Neural cell (in vitro differentiated cells): ENCODE results near the gene CPXM1. TPM values are rescaled to one million over a fixed set of nuclear protein-coding genes. Genes with fewer than 3 reads are reported as not detected.

Experiments used
- H2AFZ ChIP-seq: fragments of 200-600, 300-800 bp; sonication (generic), shearing (Covaris generic); 2 replicates; pipeline ENCODE4 v1.6.0; 2014; ENCODE audit warnings: low read depth, mild to moderate bottlenecking, antibody characterized with exemption, low read length, moderate library complexity
- H3F3A ChIP-seq: fragments of 200-600 bp; shearing (Covaris generic); 2 replicates; pipeline ENCODE4 v1.6.1; 2016; ENCODE audit warnings: mild to moderate bottlenecking, moderate library complexity, mixed read lengths, antibody characterized with exemption, low read length; ENCODE audit not compliant: insufficient read depth, poor library complexity, severe bottlenecking
- H3K27ac ChIP-seq: fragments of 200-600, 300-800 bp; sonication (generic), shearing (Covaris generic); 2 replicates; pipeline ENCODE4 v1.5.1; 2014; ENCODE audit warnings: mild to moderate bottlenecking, low read length, moderate library complexity
- H3K27me3 ChIP-seq: fragments of 300-800, 200-600 bp; sonication (generic), shearing (Covaris generic); 2 replicates; pipeline ENCODE4 v1.6.0; 2014; ENCODE audit warnings: mild to moderate bottlenecking, low read depth, low read length, moderate library complexity; ENCODE audit not compliant: insufficient read depth
- H3K36me3 ChIP-seq: fragments of 300-800, 200-600 bp; sonication (generic), shearing (Covaris generic); 2 replicates; pipeline ENCODE4 v1.5.1; 2014; ENCODE audit warnings: mild to moderate bottlenecking, antibody characterized with exemption, low read length, moderate library complexity; ENCODE audit not compliant: insufficient read depth
- H3K4me2 ChIP-seq: fragments of 300-800, 200-600 bp; sonication (generic), shearing (Covaris generic); 2 replicates; pipeline ENCODE4 v1.6.0; 2014; ENCODE audit warnings: mild to moderate bottlenecking, low read length
- H3K4me3 ChIP-seq: fragments of 300-800, 200-600 bp; sonication (generic), shearing (Covaris generic); 2 replicates; pipeline ENCODE4 v1.5.1; 2014; ENCODE audit warnings: mild to moderate bottlenecking, low read length, moderate library complexity
- H3K79me2 ChIP-seq: fragments of 200-600 bp; shearing (Covaris generic); replicated peaks from 2 replicates; pipeline ENCODE4 v1.6.0; 2014; ENCODE audit warnings: mild to moderate bottlenecking, low read length, moderate library complexity; ENCODE audit not compliant: insufficient read depth
- H3K9ac ChIP-seq: fragments of 300-800, 200-600 bp; sonication (generic), shearing (Covaris generic); 2 replicates; pipeline ENCODE4 v1.6.1; 2016; ENCODE audit warnings: mild to moderate bottlenecking, low read length, mixed read lengths
- H3K9me2 ChIP-seq: fragments of 200-600 bp; shearing (Covaris generic); 2 replicates; pipeline ENCODE4 v1.6.1; 2016; ENCODE audit warnings: mild to moderate bottlenecking, low read length, mixed read lengths; ENCODE audit not compliant: insufficient read depth
- H3K9me3 ChIP-seq: fragments of 200-600, 300-800 bp; sonication (generic), shearing (Covaris generic); 2 replicates; pipeline ENCODE4 v1.6.1; 2016; ENCODE audit warnings: mild to moderate bottlenecking, mixed run types, low read length, moderate library complexity, mixed read lengths
- H4K20me1 ChIP-seq: fragments of 200-600 bp; shearing (Covaris generic); 2 replicates; pipeline ENCODE4 v1.6.1; 2016; ENCODE audit warnings: mild to moderate bottlenecking, mixed run types; ENCODE audit not compliant: insufficient read depth
- EP300 ChIP-seq: fragments of 450-650 bp; conservative IDR thresholded peaks from 2 replicates; pipeline ENCODE4 v1.6.1; 2014; ENCODE audit warnings: antibody characterized with exemption, mild to moderate bottlenecking, moderate library complexity; ENCODE audit not compliant: poor library complexity, severe bottlenecking
- EZH2 ChIP-seq: fragments of 200-600, 300-800 bp; shearing (Covaris generic), sonication (generic); IDR thresholded peaks from 2 replicates; pipeline ENCODE4 v1.6.1; 2014; ENCODE audit warnings: antibody characterized with exemption, low read length, borderline replicate concordance, mild to moderate bottlenecking; ENCODE audit not compliant: insufficient read depth, poor library complexity, severe bottlenecking
- MXI1 ChIP-seq: fragments of 450-650 bp; conservative IDR thresholded peaks from 2 replicates; pipeline ENCODE4 v1.6.1; 2014; ENCODE audit warnings: antibody characterized with exemption, mild to moderate bottlenecking; ENCODE audit not compliant: poor library complexity, severe bottlenecking
- POLR2AphosphoS5 ChIP-seq: IDR thresholded peaks from 2 replicates; pipeline ENCODE4 v1.6.1; 2012
- RAD21 ChIP-seq: fragments of 450-650 bp; conservative IDR thresholded peaks from 2 replicates; pipeline ENCODE4 v1.6.1; 2014; ENCODE audit warnings: antibody characterized with exemption, mild to moderate bottlenecking, moderate library complexity
- SMC3 ChIP-seq: fragments of 450-650 bp; conservative IDR thresholded peaks from 2 replicates; pipeline ENCODE4 v1.6.1; 2014; ENCODE audit warnings: antibody characterized with exemption, mild to moderate bottlenecking, moderate library complexity; ENCODE audit not compliant: poor library complexity
- TAF1 ChIP-seq: IDR thresholded peaks from 2 replicates; pipeline ENCODE4 v1.6.1; 2012; ENCODE audit warnings: low read depth
- polyA plus RNA-seq: library from polyadenylated mRNA; depleted of rRNA; stranded (reverse); fragments of >200 nt; gene quantifications from 2 replicates; pipeline ENCODE4 v1.2.3, GENCODE V29; 2014
- TF ChIP-seq, protein P1 (sequence below): IDR thresholded peaks from 2 replicates; pipeline ENCODE4 v1.6.1; 2012; ENCODE audit warnings: borderline replicate concordance
- TF ChIP-seq, protein P2 (sequence below): fragments of 450-650 bp; IDR thresholded peaks from 2 replicates; pipeline ENCODE4 v1.5.1; 2014; ENCODE audit warnings: antibody characterized with exemption, mild to moderate bottlenecking, moderate library complexity; ENCODE audit not compliant: poor library complexity, severe bottlenecking

Gene CPXM1
- polyA plus RNA-seq, 1 donor from 2014 or later = 44.0 TPM

DNA sequence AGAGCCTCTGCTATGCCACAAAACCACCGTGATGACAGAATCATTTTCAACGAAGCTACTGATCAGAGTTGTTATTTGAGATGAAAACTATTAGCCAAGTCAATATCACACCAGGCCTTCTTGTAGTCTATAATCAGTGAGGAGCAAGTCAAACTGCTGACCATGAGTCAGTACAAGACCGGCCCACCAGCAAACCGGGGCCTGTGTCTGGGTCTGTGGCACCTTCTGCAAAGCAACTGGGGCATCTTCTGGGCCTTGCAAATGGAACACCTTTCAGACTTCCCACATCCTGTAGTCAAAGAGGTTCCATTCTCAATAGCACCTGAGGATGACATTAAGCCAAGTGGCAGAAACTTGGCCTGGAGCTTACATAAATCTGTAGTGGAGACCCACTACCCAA is 38.5 kb downstream of the CPXM1 start:
- no peaks in the 10 kb centered on the region for H4K20me1 ChIP-seq
- H2AFZ ChIP-seq = no peak overlapping the region
- no peaks in the 10 kb centered on the region for H3K36me3 ChIP-seq
- no peaks in the 10 kb centered on the region for H3F3A ChIP-seq
- H3K27ac ChIP-seq = no peak overlapping the region
- no peak overlapping the region for H3K9ac ChIP-seq
- H3K79me2 ChIP-seq = no peaks in the 10 kb centered on the region
- H3K27me3 ChIP-seq = no peaks in the 10 kb centered on the region
- H3K4me3 ChIP-seq = no peak overlapping the region
- no peak overlapping the region for H3K4me2 ChIP-seq
- TF ChIP-seq EZH2 = no peak
- TF ChIP-seq, protein P1, sequence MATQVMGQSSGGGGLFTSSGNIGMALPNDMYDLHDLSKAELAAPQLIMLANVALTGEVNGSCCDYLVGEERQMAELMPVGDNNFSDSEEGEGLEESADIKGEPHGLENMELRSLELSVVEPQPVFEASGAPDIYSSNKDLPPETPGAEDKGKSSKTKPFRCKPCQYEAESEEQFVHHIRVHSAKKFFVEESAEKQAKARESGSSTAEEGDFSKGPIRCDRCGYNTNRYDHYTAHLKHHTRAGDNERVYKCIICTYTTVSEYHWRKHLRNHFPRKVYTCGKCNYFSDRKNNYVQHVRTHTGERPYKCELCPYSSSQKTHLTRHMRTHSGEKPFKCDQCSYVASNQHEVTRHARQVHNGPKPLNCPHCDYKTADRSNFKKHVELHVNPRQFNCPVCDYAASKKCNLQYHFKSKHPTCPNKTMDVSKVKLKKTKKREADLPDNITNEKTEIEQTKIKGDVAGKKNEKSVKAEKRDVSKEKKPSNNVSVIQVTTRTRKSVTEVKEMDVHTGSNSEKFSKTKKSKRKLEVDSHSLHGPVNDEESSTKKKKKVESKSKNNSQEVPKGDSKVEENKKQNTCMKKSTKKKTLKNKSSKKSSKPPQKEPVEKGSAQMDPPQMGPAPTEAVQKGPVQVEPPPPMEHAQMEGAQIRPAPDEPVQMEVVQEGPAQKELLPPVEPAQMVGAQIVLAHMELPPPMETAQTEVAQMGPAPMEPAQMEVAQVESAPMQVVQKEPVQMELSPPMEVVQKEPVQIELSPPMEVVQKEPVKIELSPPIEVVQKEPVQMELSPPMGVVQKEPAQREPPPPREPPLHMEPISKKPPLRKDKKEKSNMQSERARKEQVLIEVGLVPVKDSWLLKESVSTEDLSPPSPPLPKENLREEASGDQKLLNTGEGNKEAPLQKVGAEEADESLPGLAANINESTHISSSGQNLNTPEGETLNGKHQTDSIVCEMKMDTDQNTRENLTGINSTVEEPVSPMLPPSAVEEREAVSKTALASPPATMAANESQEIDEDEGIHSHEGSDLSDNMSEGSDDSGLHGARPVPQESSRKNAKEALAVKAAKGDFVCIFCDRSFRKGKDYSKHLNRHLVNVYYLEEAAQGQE = no peak
- TF ChIP-seq POLR2AphosphoS5 = no peak
- no peak for TF ChIP-seq TAF1
- TF ChIP-seq, protein P2, sequence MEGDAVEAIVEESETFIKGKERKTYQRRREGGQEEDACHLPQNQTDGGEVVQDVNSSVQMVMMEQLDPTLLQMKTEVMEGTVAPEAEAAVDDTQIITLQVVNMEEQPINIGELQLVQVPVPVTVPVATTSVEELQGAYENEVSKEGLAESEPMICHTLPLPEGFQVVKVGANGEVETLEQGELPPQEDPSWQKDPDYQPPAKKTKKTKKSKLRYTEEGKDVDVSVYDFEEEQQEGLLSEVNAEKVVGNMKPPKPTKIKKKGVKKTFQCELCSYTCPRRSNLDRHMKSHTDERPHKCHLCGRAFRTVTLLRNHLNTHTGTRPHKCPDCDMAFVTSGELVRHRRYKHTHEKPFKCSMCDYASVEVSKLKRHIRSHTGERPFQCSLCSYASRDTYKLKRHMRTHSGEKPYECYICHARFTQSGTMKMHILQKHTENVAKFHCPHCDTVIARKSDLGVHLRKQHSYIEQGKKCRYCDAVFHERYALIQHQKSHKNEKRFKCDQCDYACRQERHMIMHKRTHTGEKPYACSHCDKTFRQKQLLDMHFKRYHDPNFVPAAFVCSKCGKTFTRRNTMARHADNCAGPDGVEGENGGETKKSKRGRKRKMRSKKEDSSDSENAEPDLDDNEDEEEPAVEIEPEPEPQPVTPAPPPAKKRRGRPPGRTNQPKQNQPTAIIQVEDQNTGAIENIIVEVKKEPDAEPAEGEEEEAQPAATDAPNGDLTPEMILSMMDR = no peak
- TF ChIP-seq MXI1 = no peak
- TF ChIP-seq SMC3 = no peak
- H3K9me3 ChIP-seq = no peaks in the 10 kb centered on the region
- no peaks in the 10 kb centered on the region for H3K9me2 ChIP-seq

DNA sequence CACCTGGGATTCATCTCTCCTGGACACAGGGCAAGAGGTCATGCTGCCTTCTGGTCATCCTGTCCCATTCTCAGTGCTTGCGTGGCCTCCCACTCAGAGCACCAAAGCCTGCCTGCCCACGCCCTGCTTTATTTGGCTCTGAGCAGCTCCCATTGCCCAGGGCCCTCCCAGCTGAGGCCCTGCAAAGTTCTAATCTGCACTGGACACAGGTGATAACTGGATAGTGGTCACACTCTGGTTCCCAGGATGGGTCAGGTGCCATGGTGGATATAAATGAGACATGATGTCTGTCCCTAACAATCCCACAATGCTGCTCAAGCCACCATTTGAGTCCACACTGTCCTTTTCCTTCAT is 39.5 kb downstream of the CPXM1 start:
- H3K4me3 ChIP-seq = no peak overlapping the region
- no peaks in the 10 kb centered on the region for H3K36me3 ChIP-seq
- no peaks in the 10 kb centered on the region for H3K9me3 ChIP-seq
- H3K9me2 ChIP-seq = no peaks in the 10 kb centered on the region
- H4K20me1 ChIP-seq = no peaks in the 10 kb centered on the region
- no peaks in the 10 kb centered on the region for H3K79me2 ChIP-seq
- H3F3A ChIP-seq = no peaks in the 10 kb centered on the region
- H3K27me3 ChIP-seq = no peaks in the 10 kb centered on the region
- no peak overlapping the region for H3K4me2 ChIP-seq
- H3K27ac ChIP-seq = no peak overlapping the region
- H2AFZ ChIP-seq = no peak overlapping the region
- TF ChIP-seq, protein P1 = no peak
- TF ChIP-seq RAD21 (no peak), MXI1 (no peak), EP300 (no peak), TAF1 (no peak), SMC3 (no peak)
- TF ChIP-seq, protein P2 = no peak
- H3K9ac ChIP-seq = no peak overlapping the region
